Panc1 (cell line): ENCODE data around the gene SLC22A15. TPM values are rescaled to one million over a fixed set of nuclear protein-coding genes. Genes with fewer than 3 reads are reported as not detected.

Experiments used
- ATAC-seq: fragments of 200-7000 bp; cut with Tn5 transposase; 2 replicates; pipeline ENCODE4 v1.9.1; 2020; ENCODE audit warnings: mild to moderate bottlenecking, moderate library complexity
- BruUV-seq: library from RNA; stranded (reverse); fragments of 400-500 nt; replicated peaks from 2 replicates; lab custom pipeline; 2021; lab: Mats Ljungman, UMichigan
- CTCF ChIA-PET: fragments of 300-600 bp; sonication (Branson Sonifier 250); formaldehyde crosslinking; loops from one replicate; lab custom pipeline; 2022; ENCODE audit warnings: antibody characterized with exemption; lab: Charles Lee
- POLR2A ChIA-PET: fragments of 300-600 bp; sonication (Branson Sonifier 250); formaldehyde crosslinking; loops from one replicate; lab custom pipeline; 2022; ENCODE audit warnings: antibody characterized with exemption; lab: Charles Lee
- DNase-seq: peaks from one replicate; pipeline ENCODE4 v3.0.0-alpha.2; 2010; ENCODE audit warnings: low read depth, low spot score
- H3K27ac ChIP-seq: 2 replicates; pipeline ENCODE4 v1.5.1; 2011; ENCODE audit warnings: mild to moderate bottlenecking, low read length, inconsistent platforms
- H3K27me3 ChIP-seq: fragments of 200-500 bp; sonication (Bioruptor generic); 2 replicates; pipeline ENCODE4 v1.6.0; 2014; ENCODE audit warnings: low read length, inconsistent platforms; ENCODE audit not compliant: control insufficient read depth, insufficient read depth
- H3K36me3 ChIP-seq: fragments of 200-500 bp; sonication (Bioruptor generic); 2 replicates; pipeline ENCODE4 v1.5.1; 2014; ENCODE audit warnings: inconsistent platforms, mild to moderate bottlenecking, low read length, moderate library complexity; ENCODE audit not compliant: control insufficient read depth, insufficient read depth
- H3K4me1 ChIP-seq: 2 replicates; pipeline ENCODE4 v1.5.1; 2011; ENCODE audit warnings: inconsistent platforms, mild to moderate bottlenecking, low read length, moderate library complexity; ENCODE audit not compliant: control insufficient read depth, insufficient read depth
- H3K4me3 ChIP-seq, 2 experiments: 2 replicates each; pipeline ENCODE4 v1.5.1; 2011 to 2012; ENCODE audit warnings: low read depth in 2 of 2, low read length in 2 of 2, mild to moderate bottlenecking in 2 of 2, inconsistent platforms in 1 of 2, moderate library complexity in 1 of 2
- H3K9me3 ChIP-seq: fragments of 200-500 bp; sonication (Bioruptor generic); 2 replicates; pipeline ENCODE4 v1.5.1; 2014; ENCODE audit warnings: low read depth, mild to moderate bottlenecking, inconsistent platforms, low read length, moderate library complexity; ENCODE audit not compliant: control insufficient read depth, insufficient read depth
- CTCF ChIP-seq: fragments of 450-650 bp; IDR thresholded peaks from 2 replicates; pipeline ENCODE4 v1.5.1; 2017; ENCODE audit warnings: mild to moderate bottlenecking
- POLR2AphosphoS5 ChIP-seq: IDR thresholded peaks from 2 replicates; pipeline ENCODE4 v1.6.1; 2012; ENCODE audit warnings: mild to moderate bottlenecking, low read depth, low read length, moderate library complexity
- REST ChIP-seq, 2 experiments: IDR thresholded peaks; 2 replicates each; pipeline ENCODE4 v1.6.1; 2011 to 2012; ENCODE audit warnings: low read depth in 2 of 2, control low read depth in 1 of 2, low read length in 1 of 2, mild to moderate bottlenecking in 1 of 2, moderate library complexity in 1 of 2; ENCODE audit not compliant: insufficient read depth in 1 of 2
- SIN3A ChIP-seq: IDR thresholded peaks from 2 replicates; pipeline ENCODE4 v1.6.1; 2012; ENCODE audit warnings: low read depth, mild to moderate bottlenecking, low read length, moderate library complexity, borderline replicate concordance; ENCODE audit not compliant: insufficient read depth
- TCF7L2 ChIP-seq: IDR thresholded peaks from 2 replicates; pipeline ENCODE4 v1.6.1; 2011; ENCODE audit warnings: mild to moderate bottlenecking, low read depth, low read length, inconsistent platforms
- in situ Hi-C: cut with HindIII; loops from 2 replicates; pipeline ENCODE4 v1.10.0; 2016; ENCODE audit warnings: low sequenced_read_pairs, low pct_unique_long_range_greater_than_20kb
- intact Hi-C: fragments of 100-400 bp; cut with micrococcal nuclease; formaldehyde crosslinking; loops from one replicate; pipeline ENCODE4 v1.10.0; 2022; ENCODE audit not compliant: unreplicated experiment
- total RNA-seq: library from RNA; stranded (reverse); gene quantifications from one replicate; pipeline ENCODE4 v1.2.1, GENCODE V29; 2021; ENCODE audit not compliant: unreplicated experiment

Gene SLC22A15
- total RNA-seq, 1 experiment from 2014 or later: 0.21 TPM

- no TSS peak for BruUV-seq
- no peaks in the 10 kb centered on the region for H3K36me3 ChIP-seq
- no peaks in the 10 kb centered on the region for H3K4me1 ChIP-seq
- in situ Hi-C loops: no loop called here
- no peak overlapping the region for H3K27ac ChIP-seq
- ATAC-seq (no peak), DNase-seq (no peak)
- intact Hi-C loops: no loop called here
- H3K9me3 ChIP-seq: no peaks in the 10 kb centered on the region
- no peak for TF ChIP-seq TCF7L2
- no peak for TF ChIP-seq SIN3A
- TF ChIP-seq POLR2AphosphoS5: no peak
- TF ChIP-seq REST (IDR thresholded peaks at IDR 0.05; ENCODE audit: insufficient read depth in 1 of 2, low read depth in 2 of 2, low read length in 1 of 2): no peak
- no peak for TF ChIP-seq CTCF
- ChIA-PET CTCF (no interaction called here), POLR2A (no interaction called here)
- no peaks in the 10 kb centered on the region for H3K27me3 ChIP-seq
- H3K4me3 ChIP-seq: no peak overlapping the region
Observed at GRCh38 chr1:116112388-116113140, 136.3 kb downstream of the SLC22A15 start.

- no peak for ATAC-seq
- H3K36me3 ChIP-seq: no peaks in the 10 kb centered on the region
- H3K9me3 ChIP-seq: no peaks in the 10 kb centered on the region
- H3K4me1 ChIP-seq: no peaks in the 10 kb centered on the region
- DNase-seq: no peak
- intact Hi-C loops: no loop called here
- in situ Hi-C loops: no loop called here
- no TSS peak for BruUV-seq
- no peak overlapping the region for H3K27ac ChIP-seq
- H3K4me3 ChIP-seq: no peak overlapping the region
- ChIA-PET CTCF (no interaction called here), POLR2A (no interaction called here)
- no peaks in the 10 kb centered on the region for H3K27me3 ChIP-seq
- no peak for TF ChIP-seq SIN3A
- TF ChIP-seq REST (IDR thresholded peaks at IDR 0.05; ENCODE audit: insufficient read depth in 1 of 2, low read depth in 2 of 2, low read length in 1 of 2): no peak
Observed at GRCh38 chr1:116113615-116114014, 137.3 kb downstream of the SLC22A15 start.
